ENCODE measurements around the gene ZNF888. TPM values are rescaled to one million over a fixed set of nuclear protein-coding genes. Genes with fewer than 3 reads are reported as not detected.

Gene ZNF888
- total and polyA plus RNA-seq, 9 of the 15 experiments (the other 6 are each of a cell fraction or from before 2014, with no cell fraction given): 1.6 to 13.3 (median 9.9) TPM

DNA sequence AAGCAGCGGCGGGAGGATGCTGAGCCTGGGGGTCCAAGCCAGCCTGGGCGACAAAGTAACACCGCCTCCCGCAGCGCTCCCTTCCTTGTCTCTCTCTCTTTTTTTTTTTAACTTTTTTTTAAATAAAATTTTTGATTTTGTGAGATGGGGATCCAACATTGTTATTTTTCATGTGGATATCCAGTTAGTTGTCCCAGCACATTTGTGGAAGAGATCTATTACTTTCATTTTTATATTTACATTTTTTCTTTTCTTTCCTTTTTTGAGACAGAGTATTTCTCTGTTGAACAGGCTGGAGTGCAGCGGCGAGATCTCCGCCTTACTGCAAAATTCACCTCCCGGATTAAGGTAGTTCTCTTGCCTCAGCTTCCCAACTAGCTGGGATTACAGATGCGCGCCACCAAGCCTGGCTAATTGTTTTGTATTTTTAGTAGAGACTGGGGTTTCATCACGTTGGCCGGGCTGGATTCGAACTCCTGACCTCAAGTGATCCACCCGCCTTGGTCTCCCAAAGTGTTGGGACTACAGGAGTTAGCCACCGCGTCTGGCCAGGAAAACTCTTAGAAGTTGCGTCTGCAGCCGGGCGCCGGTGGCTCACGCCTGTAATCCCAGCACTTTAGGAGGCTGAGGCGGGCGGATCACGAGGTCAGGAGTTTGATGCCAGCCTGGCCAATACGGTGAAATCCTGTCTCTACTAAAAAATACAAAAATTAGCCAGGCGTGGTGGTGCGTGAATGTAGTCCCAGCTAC lies 20.1 kb upstream of the ZNF888 start (continued):
- TF ChIP-seq ZBTB40 (IDR thresholded peaks at IDR 0.05) (0 out of 2 replicates have a peak, but pooled peaks have one; percentile 29), ZBTB40 (CRISPR knock-in tag; IDR thresholded peaks at IDR 0.05) (no peak), EP300 (IDR thresholded peaks at IDR 0.05; ENCODE audit: low read length) (0 out of 2 replicates have a peak, but pooled peaks have one; percentile 3), SNIP1 (IDR thresholded peaks at IDR 0.05; ENCODE audit: low read depth) (no peak), NFE2 (IDR thresholded peaks at IDR 0.05; ENCODE audit: low read depth) (no peak), ZBTB7A (IDR thresholded peaks at IDR 0.05; ENCODE audit: borderline replicate concordance, control insufficient read depth, low read depth, low read length) (peak; percentile 29; the same call in 1 of the 2 replicates), ATF7 (IDR thresholded peaks at IDR 0.05) (0 out of 2 replicates have a peak, but pooled peaks have one; percentile 8), NFYB (IDR thresholded peaks at IDR 0.05; ENCODE audit: extremely low read depth, insufficient read length) (no peak)
- TF ChIP-seq, protein P1, sequence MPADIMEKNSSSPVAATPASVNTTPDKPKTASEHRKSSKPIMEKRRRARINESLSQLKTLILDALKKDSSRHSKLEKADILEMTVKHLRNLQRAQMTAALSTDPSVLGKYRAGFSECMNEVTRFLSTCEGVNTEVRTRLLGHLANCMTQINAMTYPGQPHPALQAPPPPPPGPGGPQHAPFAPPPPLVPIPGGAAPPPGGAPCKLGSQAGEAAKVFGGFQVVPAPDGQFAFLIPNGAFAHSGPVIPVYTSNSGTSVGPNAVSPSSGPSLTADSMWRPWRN (IDR thresholded peaks at IDR 0.05; ENCODE audit: low read depth): no peak
